Endothelial cell of hepatic sinusoid (primary cell): ENCODE data around the gene FAM241B.

Experiments
- in situ Hi-C: cut with HindIII; loops from 2 replicates; pipeline ENCODE4 v1.10.0; 2017; ENCODE audit warnings: low sequenced_read_pairs

The FAM241B gene

GRCh38 chr10:69629897-69630650 is at the start of gene FAM241B:
Gene FAM241B, plus strand, starts transcription at chr10:69630247. Its CDS starts 1,497 bp downstream, at chr10:69631744.
- in situ Hi-C loops = no loop called here

DNA sequence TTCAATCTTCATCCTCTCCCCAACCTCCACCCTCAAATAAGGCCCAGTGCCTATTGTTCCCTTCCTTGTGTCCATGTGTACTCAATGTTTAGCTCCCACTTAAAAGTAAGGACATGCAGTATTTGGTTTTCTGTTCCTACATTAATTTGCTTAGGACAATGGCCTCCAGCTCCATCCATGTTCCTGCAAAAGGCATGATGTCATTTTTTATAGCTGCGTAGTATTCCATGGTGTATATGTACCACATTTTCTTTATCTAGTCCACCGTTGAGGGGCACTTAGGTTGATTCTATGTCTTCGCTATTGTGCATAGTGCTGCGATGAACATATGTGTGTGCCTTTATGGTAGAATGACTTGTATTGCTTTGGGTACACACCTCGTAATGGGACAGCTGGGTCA is 49.6 kb upstream of the FAM241B start:
- in situ Hi-C loops = no loop called here

DNA sequence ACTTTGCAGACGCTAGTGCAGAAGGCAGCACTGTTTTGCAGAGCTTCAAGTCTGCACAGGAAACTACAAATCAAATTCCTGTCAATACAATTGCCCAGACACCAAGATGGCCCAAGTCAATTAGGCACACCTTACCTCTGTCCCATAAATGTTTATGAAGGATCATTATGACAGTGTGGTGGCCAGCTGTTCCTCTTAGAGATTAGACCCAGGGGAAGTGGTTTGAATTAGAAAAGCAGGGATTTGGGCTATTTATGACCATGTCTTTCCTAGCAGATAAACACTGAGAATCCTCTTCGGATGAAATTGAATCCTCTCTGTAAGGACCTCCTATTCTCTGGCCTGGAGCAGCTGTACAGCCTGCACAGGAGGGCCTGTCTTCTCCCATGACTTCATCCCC is 46.9 kb upstream of the FAM241B start:
- in situ Hi-C loops = no loop called here

DNA sequence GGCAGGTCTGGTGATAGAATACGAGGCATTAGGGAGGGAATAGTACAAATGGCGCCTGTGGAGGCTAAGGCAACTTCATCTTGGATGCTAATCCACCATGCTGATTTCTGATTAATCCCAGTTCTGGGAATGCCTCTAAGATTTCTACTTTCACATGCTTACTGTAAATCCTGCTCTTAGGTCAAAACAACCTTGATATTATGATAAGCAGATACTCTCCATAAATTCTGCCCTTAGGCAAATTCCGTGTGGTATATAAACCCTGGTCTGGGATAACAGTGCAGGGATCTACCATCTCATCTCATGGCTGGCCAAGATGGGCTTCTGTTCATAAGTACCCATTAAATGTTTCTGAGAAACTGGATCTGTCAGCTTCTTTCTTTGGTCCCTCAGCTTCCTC is 45.4 kb upstream of the FAM241B start:
- in situ Hi-C loops = no loop called here

GRCh38 chr10:69588358-69588757 is 41.7 kb upstream of the FAM241B start:
- in situ Hi-C loops = no loop called here

DNA sequence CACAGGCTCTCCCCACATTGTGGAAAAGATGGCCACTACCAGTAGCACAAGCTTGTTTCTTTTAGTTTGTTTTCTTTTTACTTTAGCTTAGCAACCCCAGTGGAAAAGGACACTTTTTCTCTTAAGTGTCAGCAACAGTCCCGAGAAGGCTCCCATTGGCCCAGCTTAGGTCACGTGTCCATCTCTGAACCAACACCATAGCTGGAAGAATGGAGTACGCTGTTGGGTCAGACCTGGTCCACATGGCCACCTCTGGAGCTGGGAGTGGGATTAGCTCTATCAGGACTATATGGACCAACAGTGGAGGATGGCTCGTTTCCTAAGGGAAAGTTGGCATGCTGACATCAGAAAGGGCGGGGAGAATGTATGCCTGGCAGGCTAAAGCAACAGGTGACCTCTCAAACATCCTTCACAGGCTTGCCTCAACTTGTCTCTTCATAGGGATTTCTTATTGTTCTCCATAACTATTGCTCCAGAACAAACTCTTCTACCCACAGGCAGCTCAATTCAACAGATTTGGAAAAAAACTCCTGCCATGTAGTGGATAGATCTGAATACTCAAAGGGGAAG is 29.2 kb upstream of the FAM241B start:
- in situ Hi-C loops = no loop called here

GRCh38 chr10:69609077-69609476 is 21.0 kb upstream of the FAM241B start:
- in situ Hi-C loops = no loop called here

GRCh38 chr10:69612760-69613159 is 17.3 kb upstream of the FAM241B start:
- in situ Hi-C loops = no loop called here

DNA sequence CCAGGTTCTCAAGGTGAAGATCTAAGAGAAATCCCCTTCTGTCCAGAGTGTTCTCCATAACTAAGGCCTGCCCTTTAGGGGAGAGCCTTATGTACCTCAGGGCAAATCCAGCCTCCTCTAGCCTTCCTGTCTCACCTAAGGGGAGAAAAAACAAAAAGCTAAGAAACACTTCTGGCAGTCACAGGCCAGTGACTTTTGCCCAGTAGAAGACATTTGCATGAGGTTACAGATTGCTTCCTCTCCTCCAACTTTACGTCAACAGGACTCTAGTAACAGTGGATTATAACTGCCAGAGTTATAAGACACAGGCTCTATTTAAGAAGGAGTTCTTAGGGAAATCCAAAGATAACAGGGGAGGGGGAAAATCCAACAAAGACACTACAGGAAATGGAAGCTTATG is 15.9 kb upstream of the FAM241B start:
- in situ Hi-C loops = no loop called here

GRCh38 chr10:69616358-69616757 is 13.7 kb upstream of the FAM241B start:
- in situ Hi-C loops = no loop called here

DNA sequence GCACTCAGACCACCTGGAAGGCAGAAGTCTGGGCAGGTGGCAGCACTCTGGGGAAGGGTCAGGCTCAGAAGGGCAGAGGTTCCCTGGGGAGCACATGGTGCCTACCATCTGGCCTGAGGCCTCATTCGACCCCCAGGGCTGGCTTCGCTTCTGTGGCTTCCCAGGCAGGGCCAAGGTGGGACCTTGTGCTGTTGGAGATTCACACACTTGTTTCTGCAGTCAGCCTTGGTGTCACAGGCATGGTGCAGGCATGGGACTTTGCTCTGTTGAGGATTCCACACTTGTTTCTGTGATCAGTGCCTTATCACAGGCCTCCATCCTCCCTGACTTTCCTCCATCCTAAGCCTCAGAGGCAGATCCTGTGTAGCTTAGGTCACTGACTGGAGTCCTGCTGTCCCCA is 11.3 kb upstream of the FAM241B start:
- in situ Hi-C loops = no loop called here

DNA sequence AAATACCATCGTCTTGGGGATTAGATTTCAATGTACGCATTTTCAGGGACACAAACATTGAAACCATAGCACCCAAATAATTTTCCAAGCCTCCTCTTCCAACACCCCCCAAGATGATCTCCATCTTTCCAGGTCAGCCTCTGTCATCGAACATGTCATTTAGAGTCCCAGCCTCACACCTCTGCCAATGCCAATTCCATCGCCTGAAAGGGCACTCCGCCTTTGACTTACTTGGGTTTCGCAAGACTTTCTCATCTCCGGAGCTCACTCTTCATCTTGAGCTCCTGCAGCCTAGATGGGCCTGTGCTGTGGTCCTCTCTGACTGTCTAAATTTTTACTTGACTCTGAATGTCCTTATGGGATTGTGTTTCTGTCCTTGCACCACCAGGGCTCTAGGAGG is 10.4 kb upstream of the FAM241B start:
- in situ Hi-C loops = no loop called here

- in situ Hi-C loops = no loop called here
Observed at GRCh38 chr10:69620625-69621024, 9.4 kb upstream of the FAM241B start.

- in situ Hi-C loops = no loop called here
Observed at GRCh38 chr10:69624245-69624786, 5.7 kb upstream of the FAM241B start.

DNA sequence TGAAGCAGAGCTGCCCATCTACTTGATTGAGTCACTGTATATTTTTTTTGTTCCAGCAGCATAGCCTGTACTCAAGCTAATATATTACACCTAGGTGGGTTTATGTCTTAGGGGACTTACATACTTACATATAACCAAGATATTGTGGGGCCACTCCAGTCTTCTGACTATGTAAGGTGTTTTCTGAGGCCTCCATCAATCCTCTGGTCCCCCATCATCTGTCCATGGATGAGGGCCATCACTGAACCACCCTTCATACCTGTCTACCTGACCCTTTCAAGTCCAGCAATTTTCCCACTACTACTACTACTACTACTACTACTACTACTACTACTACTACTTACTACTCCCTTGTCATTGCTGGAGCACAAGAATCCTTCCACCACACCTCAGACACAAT is 3.2 kb upstream of the FAM241B start:
- in situ Hi-C loops = no loop called here

DNA sequence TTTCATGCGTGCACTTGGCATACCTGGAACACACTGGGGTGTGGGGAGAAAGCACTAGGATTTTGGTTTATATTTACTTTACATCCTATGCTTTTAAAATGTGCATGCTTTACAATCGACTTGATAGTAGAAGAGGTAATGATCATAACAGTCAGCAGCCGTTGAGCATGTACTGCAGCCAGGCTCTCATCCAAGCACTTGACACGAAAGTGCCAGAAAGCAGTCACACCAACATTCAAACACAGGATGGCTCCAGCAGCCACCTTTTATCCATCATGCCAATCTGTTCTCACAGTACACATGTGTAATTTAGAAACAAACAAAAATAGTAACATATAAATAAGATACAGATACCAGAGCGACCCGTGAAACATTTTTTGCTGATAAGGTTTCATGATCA is 1.2 kb upstream of the FAM241B start:
- in situ Hi-C loops = no loop called here

DNA sequence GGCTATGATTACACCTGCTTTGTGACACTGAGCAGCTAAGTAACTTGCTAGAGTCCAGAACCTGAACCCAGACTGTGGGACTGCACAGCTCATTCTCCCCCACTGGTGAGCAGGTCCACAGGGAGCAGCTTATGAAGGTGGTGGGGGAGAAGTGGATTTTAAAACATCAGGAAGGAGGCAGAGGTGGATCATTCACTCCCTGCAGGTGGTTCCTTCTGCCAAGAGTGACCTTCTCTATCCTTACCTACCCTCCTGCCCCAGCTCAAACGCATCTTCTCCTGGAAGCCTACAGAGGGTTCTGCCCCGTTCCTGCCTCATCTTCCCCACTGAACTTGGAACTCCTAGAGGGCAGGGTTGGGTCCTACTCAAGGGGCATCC is 539 bp upstream of the FAM241B start:
- in situ Hi-C loops = no loop called here

DNA sequence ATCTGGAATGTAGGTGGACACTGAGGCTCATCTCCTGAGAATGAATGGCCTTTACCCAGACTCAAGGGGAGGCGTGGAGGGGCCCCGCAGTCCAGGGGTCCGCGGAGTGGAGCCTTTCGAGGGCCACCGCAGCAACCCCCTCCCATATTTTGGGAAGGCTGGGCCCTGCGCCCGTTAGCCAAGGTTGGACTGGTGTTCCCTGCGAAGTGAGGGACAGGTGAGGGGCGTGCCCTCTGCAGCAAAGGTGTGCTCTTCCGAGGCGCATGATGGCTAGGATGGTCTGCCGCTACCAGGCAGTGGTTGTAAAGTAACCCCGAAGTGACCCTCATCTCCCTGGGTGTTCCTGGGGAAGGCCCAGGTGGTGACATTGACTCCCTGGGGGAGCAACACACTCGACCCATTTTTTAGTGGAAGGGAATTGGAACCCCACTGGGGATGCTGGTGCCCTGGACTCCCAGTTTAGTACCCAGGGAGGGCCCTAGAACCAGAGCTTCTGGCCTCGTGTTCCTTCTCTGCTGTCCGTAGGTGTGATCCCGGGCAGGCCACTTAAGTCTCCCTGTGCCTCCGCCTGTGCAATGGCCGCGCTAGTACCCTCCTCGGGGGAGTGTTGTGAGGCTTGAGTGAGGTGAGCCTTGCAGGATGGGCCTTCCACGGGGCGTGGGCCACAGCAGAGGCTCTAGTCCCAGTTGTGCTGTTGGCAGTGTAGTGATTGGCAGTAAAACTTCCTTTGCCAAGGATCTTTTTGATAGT is 779 bp downstream of the FAM241B start:
- in situ Hi-C loops = no loop called here

DNA sequence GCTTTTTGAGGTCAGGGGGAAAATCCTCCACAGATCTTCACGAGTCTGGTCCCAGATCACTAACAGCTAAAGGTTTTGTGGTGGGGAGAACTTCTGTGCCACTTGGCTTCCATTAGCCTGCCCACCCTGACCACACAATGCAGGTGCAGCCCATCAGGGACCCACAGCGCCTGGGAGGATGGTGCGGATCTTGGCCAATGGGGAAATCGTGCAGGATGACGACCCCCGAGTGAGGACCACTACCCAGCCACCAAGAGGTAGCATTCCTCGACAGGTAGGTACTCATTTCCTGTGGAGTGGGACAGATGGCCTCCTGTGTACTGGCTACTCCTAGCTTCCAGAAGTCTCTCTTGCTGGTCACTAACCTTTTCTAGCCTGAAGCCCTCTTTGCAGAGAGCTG is 1.5 kb downstream of the FAM241B start:
- in situ Hi-C loops = no loop called here

- in situ Hi-C loops = no loop called here
Observed at GRCh38 chr10:69632516-69633199, 2.6 kb downstream of the FAM241B start.
